ENCODE measurements around the gene S1PR2.

The S1PR2 gene

GRCh38 chr19:10230861-10231611 lies at the start of gene S1PR2:
S1PR2 (minus strand) TSS chr19:10231331; CDS start chr19:10224905, 6,426 bp downstream.
- peak; percentile 64 to 69 for DNase-seq

- DNase-seq = no peak
Observed at GRCh38 chr19:10279737-10280442, 48.8 kb upstream of the S1PR2 start.

- no peak for DNase-seq
Observed at GRCh38 chr19:10278935-10279334, 47.8 kb upstream of the S1PR2 start.

GRCh38 chr19:10277795-10278589 lies 46.9 kb upstream of the S1PR2 start:
- DNase-seq = no peak

GRCh38 chr19:10274589-10274988 lies 43.5 kb upstream of the S1PR2 start:
- DNase-seq = no peak

GRCh38 chr19:10271543-10272086 lies 40.5 kb upstream of the S1PR2 start:
- peak; percentile 21 to 43 for DNase-seq

- DNase-seq = peak; percentile 64 to 72
Observed at GRCh38 chr19:10270616-10271394, 39.7 kb upstream of the S1PR2 start, which contains the start of gene ICAM1. ICAM1 (plus strand) TSS chr19:10271120; CDS start chr19:10271160, 40 bp downstream.

- peak; percentile 52 to 57 for DNase-seq
Observed at GRCh38 chr19:10270180-10270615, 39.1 kb upstream of the S1PR2 start.

- DNase-seq = peak; percentile 80 to 88
Observed at GRCh38 chr19:10269333-10270179, 38.4 kb upstream of the S1PR2 start.

GRCh38 chr19:10268071-10268470 lies 36.9 kb upstream of the S1PR2 start:
- no peak for DNase-seq

- DNase-seq = no peak
Observed at GRCh38 chr19:10266706-10267105, 35.6 kb upstream of the S1PR2 start.

- DNase-seq = no peak
Observed at GRCh38 chr19:10262771-10263170, 31.6 kb upstream of the S1PR2 start.

GRCh38 chr19:10260141-10260584 lies 29.0 kb upstream of the S1PR2 start:
- DNase-seq = peak; percentile 55 to 67

GRCh38 chr19:10259162-10259905 lies 28.2 kb upstream of the S1PR2 start:
- DNase-seq = peak; percentile 85 to 92

GRCh38 chr19:10258080-10258710 lies 27.1 kb upstream of the S1PR2 start:
- DNase-seq = no peak

- DNase-seq = no peak
Observed at GRCh38 chr19:10256970-10257615, 26.0 kb upstream of the S1PR2 start.

GRCh38 chr19:10256551-10256950 lies 25.4 kb upstream of the S1PR2 start:
- DNase-seq = no peak

GRCh38 chr19:10255358-10255757 lies 24.2 kb upstream of the S1PR2 start:
- no peak for DNase-seq

- DNase-seq = no peak
Observed at GRCh38 chr19:10254244-10254643, 23.1 kb upstream of the S1PR2 start.
